Occipital lobe (tissue), 2 donors: ENCODE results near the gene IRF6. TPM values are rescaled to one million over a fixed set of nuclear protein-coding genes. Genes with fewer than 3 reads are reported as not detected.

Experiments
- DNase-seq: peaks from one replicate; lab custom pipeline; 2025; lab: John Stamatoyannopoulos, UW
- total RNA-seq: library from RNA; depleted of rRNA; stranded (reverse); fragments of >200 nt; gene quantifications from one replicate; pipeline ENCODE4 v1.2.3, GENCODE V29; 2014

Gene IRF6
- total RNA-seq, 1 donor from 2014 or later, result 0.31 TPM

DNA sequence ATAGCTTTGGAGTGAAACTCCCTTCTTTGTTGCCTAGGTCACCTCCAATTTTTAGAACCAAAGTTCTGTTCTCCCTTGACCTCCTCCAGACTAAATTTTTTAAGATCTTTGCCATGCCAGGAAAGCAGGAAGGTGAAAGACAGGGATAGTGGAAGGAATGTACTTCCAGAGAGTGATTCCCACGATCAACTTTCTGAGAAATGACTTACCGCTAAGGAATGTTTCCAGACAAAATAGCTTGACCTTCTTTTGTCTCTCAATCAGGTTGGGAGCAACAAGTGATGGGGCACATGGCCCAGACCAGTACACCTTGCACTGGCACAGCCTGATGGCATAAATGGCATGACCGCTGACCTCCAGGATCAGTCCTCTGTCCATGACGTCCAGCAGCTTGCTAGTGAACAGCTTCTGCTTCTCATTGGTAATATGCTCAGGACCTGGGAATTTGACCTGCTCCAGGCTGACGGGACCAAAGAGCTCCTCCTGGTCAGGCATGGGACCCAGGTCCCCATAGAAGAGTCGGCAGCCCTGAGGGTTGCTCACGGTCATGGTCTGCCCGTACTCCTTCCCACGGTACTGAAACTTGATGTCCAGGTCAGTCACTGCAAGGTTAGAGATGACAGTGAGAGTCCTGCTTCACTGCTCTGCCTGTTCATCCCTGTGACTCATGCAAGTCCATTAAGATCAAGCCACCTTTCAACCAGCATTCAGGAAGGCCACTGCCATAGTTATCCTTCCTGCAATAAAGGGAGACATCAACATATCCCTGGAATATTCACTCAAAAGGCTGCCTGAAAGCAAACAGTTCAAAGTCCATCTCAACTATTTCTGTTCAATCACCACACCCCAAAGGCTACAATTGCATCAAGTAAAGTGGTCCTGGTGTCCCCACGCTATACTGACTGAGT is 15.4 kb downstream of the IRF6 start:
- no peak for DNase-seq

DNA sequence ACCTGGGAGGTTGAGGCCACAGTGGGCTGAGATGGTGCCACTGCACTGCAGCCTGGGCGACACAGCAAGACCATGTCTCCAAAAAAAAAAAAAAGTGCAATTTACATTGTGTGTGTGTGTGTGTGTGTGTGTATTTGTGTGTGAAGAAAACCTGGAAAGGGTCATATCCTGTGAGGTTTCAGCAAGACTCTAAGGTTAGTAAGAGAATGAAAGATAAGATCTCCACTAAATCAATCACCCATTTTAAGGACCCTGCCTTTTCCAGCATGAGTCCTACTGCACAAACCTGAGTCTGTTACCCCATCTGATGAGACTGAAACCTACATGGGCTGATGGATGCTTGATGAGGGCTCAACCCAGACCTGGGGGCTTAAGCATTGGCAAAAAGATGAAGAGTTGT is 16.7 kb downstream of the IRF6 start:
- DNase-seq, result no peak

DNA sequence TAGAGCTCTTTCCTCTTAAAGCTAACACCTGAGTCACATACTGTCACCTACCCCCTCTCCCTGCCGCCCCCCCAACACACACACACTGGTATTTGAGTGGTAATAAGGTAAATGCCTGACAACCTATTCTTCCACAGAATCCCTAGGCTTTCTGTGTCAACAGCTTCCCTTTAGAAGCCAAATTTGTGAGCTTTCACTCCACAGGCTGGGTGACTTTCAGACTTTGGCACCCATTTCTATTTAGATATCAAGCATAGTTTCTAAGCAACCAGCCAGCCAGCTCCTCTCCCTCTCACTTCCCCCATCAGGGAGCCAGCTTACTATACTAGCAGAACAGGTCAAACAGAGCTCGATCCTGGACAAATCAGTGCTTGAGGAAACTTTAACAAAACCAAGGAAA is 18.4 kb downstream of the IRF6 start:
- DNase-seq, result no peak

- no peak for DNase-seq
These were observed 19.8 kb downstream of the IRF6 start for GRCh38 chr1:209786146-209786545.

DNA sequence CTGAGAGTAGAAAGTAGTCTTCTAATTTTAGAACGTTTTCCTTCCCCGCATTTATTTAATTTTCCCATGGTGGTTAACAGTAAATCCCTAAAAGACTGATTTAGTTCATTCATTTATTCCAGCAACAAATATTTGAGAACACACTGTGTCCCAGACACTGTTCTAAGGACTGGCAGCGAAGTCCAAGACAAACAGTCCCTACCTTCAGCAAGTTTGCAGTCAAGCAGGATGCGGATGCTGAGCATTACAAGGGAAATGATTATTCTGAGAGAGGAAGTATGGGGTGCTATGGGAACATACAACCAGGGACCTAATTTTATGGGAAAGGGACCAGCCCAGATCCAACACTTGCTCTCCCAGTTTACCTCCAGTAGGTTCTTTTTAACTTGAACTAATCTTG is 20.4 kb downstream of the IRF6 start:
- DNase-seq, result no peak

DNA sequence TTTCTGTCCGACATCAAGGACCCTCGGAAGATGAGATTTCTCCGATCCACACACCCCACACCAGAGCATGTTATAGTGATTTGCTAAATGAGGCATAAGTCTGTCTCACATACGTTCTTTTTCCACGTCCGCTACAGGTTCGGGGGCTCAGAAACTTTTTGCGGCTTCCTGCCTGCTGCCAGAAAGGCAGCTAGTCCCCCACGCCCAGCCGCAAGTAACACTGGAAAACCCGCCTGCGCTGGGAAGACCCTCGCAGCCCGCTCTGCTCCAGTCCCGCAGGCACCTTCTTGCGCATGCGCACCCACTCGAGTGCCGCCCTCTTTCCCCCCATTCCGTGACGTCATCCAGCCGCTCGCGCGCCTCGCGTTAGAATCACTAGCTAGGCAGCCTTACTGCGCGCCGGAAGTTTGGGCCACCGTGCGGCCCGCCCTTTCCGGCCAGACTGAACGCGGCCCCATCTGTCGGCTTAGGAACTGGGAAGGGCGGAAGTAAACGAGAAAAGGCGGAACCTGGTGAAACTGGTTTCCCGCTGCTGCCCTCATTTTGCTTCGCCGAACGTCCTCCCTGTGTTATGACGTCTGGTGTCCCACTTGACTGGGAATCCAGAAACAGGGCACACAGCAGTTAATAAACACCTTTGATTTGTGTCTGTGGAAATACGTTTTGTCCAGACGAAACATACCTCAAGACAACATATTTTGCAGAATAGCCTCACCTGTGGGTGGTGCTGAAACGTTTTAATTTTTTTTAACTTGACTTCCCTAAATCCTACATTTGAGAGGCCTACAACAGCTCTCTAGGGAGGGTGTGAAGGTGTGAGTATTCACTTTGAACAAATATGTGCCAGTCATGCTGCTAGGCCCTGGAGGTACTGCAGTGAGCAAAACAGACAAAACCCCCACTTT is 21.4 kb downstream of the IRF6 start, which contains the start of gene C1orf74:
C1orf74 (minus strand) TSS at position 295 of the 905 bp plus-strand sequence. CDS start 925 bp downstream, outside the sequence.
- peak; percentile 95 for DNase-seq

DNA sequence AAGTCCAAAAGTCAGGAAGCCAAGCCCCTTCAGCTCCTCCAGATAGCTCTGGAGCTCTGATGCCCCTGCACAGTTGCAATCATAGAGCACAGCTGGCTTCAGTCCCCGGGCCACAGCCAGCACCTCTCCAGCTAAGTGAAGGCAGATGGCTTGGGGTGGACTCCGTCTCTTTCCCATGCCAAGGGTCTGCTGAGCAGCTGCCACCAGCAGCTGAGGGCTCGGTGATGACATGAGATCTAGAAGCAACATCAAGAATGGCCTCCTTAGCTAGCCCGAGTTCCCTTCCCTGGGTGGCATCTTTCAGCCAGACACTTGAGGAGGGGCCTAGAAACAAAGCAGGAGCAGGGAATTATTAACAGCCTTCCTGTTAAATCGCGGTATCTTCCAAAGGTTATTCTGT is 22.6 kb downstream of the IRF6 start:
- DNase-seq, result no peak

- DNase-seq, result no peak
These were observed 25.7 kb downstream of the IRF6 start for GRCh38 chr1:209780268-209780667.

DNA sequence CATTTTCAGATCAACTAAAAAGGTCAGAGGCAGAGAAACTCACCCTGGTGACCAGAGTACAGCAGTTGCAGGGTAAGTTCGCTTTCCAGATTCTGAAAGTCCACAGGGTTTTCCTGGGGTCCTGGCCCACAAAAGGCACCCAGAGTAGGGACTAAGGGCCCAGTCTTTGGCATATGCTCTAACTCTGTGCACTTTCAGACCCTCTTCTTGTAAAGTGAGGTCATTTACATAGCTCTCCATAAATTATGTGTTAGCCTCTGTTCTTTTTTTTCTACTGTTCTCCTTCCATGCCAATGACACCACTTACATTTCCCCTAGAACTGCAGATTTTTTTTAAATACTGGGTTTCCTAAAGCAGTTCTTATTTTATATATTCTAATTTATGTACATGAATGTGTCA is 27.8 kb downstream of the IRF6 start:
- no peak for DNase-seq

- no peak for DNase-seq
These were observed 28.4 kb downstream of the IRF6 start for GRCh38 chr1:209777587-209777986.

DNA sequence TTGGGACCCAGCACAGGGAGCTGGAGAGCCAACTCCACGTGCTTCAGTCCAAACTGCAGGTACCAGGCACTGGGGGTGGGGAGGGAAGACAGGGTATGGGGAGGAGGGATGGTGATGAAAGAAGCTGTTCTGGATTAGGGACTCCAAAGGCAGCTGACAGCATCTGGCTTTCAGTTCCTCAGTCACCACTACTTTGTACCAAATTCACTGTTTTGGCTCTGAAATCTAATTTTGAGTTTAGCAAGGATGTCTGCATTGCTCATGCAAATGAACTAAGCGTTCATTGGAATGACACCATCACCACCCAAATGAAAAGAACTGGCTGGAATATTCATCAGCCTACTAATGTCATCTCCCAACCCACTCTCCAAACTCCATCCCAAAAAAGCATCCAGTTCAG is 30.3 kb downstream of the IRF6 start:
- no peak for DNase-seq

GRCh38 chr1:209774592-209774991 is 31.4 kb downstream of the IRF6 start:
- DNase-seq, result no peak

DNA sequence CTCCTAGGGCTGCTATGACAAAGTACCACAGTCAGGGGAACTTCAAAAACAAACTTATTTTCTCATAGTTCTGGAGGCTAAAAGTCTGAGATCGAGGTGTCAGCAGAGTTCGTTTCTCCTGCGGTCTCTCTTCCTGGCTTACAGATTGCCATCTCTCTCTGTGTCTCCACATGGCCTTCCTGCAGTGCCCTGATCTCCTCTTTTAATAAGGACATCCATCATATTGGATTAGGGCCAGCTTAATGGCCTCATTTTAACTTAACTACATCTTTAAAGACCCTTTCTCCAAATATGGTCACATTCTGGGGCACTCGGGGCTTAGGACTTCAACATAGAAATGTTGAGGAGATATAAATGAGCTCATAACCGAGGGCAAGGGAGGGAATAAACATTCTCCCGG is 33.8 kb downstream of the IRF6 start:
- no peak for DNase-seq

DNA sequence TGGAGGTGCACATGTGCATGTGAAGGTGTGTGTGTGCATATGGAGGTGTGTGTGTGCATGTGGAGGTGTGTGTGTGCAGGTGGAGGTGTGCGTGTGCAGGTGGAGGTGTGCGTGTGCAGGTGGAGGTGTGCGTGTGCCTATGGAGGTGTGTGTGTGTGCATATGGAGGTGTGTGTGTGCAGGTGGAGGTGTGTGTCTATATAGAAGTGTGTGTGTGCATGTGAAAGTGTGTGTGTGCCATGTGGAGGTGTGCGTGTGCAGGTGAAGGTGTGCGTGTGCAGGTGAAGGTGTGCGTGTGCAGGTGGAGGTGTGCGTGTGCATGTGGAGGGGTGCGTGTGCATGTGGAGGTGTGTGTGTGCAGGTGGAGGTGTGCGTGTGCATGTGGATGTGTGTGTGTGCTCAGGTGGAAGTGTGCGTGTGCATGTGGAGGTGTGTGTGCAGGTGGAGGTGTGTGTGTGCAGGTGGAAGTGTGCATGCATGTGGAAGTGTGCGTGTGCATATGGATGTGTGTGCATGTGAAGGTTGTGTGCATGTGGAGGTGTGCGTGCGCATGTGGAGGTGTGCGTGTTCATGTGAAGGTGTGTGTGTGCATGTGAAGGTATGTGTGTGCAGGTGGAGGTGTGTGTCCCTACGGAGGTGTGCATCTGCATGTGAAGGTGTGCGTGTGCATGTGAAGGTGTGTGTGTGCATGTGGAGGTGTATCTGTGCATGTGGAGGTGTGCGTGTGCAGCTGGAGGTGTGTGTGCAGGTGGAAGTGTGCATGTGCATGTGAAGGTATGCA is 35.1 kb downstream of the IRF6 start:
- DNase-seq, result no peak

GRCh38 chr1:209769971-209770370 is 36.0 kb downstream of the IRF6 start:
- DNase-seq, result no peak

- DNase-seq, result no peak
These were observed 36.6 kb downstream of the IRF6 start for GRCh38 chr1:209769171-209769904.

- no peak for DNase-seq
These were observed 37.6 kb downstream of the IRF6 start for GRCh38 chr1:209768354-209768774.

GRCh38 chr1:209767706-209768105 is 38.2 kb downstream of the IRF6 start:
- no peak for DNase-seq

GRCh38 chr1:209767096-209767495 is 38.8 kb downstream of the IRF6 start:
- no peak for DNase-seq

GRCh38 chr1:209766051-209766450 is 39.9 kb downstream of the IRF6 start:
- no peak for DNase-seq
